AG04449 (cell line): ENCODE data around the gene GOLGA5.
"Not testable (repeated sequence)": the region's sequence is repeated elsewhere in the genome, so short reads cannot be mapped to it uniquely, and the experiment has no call there.

ENCODE experiments used
- CTCF ChIA-PET: fragments of 350-600 bp; formaldehyde crosslinking; extraction: SDS; loops from one replicate; lab custom pipeline; 2021; ENCODE audit warnings: antibody characterized with exemption; lab: Yijun Ruan, JAX
- POLR2A ChIA-PET: fragments of 400-600, 350-600 bp; formaldehyde crosslinking; extraction: SDS; loops from one replicate; lab custom pipeline; 2020; ENCODE audit warnings: antibody characterized with exemption, inconsistent platforms; lab: Yijun Ruan, JAX
- DNase-seq: peaks from one replicate; pipeline ENCODE4 v3.0.0-alpha.2; 2010; ENCODE audit warnings: low read depth, low spot score
- H3K4me3 ChIP-seq: 2 replicates; pipeline ENCODE4 v1.5.1; 2011; ENCODE audit warnings: low read depth, mild to moderate bottlenecking, control low read depth, low read length
- TF ChIP-seq, protein P1 (sequence below): IDR thresholded peaks from one replicate; pipeline ENCODE4 v1.5.1; 2011; ENCODE audit warnings: mild to moderate bottlenecking, moderate library complexity, low read length, control low read depth, inconsistent platforms; ENCODE audit not compliant: insufficient read depth; ENCODE audit errors: missing control alignments

Gene GOLGA5

DNA sequence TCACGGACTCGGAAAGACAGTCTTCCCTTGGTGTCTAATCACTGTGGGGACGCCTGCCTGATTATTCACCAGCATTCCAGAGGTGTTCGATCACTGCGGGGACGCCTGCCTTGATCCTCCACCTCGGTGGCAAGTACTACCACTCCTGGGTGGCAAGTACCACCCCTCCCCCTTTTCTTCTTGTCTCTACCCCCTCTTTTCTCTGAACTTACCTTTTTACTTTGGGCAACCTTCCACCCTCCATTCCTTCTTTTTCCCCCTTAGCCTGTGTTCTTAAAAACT, 33.6 kb upstream of the GOLGA5 start:
- ChIA-PET POLR2A (interaction anchor here (1.8 kb wide), 1 partner anchor 12 kb away, joined by 14 read pairs; the partner anchor contains the start of gene LGMN), CTCF (interaction anchor here (1.8 kb wide), 1 partner anchor 74 kb away, joined by 6 read pairs; no protein-coding TSS in a partner anchor)
- no peak for DNase-seq
- no peak overlapping the region for H3K4me3 ChIP-seq
- TF ChIP-seq, protein P1, sequence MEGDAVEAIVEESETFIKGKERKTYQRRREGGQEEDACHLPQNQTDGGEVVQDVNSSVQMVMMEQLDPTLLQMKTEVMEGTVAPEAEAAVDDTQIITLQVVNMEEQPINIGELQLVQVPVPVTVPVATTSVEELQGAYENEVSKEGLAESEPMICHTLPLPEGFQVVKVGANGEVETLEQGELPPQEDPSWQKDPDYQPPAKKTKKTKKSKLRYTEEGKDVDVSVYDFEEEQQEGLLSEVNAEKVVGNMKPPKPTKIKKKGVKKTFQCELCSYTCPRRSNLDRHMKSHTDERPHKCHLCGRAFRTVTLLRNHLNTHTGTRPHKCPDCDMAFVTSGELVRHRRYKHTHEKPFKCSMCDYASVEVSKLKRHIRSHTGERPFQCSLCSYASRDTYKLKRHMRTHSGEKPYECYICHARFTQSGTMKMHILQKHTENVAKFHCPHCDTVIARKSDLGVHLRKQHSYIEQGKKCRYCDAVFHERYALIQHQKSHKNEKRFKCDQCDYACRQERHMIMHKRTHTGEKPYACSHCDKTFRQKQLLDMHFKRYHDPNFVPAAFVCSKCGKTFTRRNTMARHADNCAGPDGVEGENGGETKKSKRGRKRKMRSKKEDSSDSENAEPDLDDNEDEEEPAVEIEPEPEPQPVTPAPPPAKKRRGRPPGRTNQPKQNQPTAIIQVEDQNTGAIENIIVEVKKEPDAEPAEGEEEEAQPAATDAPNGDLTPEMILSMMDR = no peak

DNA sequence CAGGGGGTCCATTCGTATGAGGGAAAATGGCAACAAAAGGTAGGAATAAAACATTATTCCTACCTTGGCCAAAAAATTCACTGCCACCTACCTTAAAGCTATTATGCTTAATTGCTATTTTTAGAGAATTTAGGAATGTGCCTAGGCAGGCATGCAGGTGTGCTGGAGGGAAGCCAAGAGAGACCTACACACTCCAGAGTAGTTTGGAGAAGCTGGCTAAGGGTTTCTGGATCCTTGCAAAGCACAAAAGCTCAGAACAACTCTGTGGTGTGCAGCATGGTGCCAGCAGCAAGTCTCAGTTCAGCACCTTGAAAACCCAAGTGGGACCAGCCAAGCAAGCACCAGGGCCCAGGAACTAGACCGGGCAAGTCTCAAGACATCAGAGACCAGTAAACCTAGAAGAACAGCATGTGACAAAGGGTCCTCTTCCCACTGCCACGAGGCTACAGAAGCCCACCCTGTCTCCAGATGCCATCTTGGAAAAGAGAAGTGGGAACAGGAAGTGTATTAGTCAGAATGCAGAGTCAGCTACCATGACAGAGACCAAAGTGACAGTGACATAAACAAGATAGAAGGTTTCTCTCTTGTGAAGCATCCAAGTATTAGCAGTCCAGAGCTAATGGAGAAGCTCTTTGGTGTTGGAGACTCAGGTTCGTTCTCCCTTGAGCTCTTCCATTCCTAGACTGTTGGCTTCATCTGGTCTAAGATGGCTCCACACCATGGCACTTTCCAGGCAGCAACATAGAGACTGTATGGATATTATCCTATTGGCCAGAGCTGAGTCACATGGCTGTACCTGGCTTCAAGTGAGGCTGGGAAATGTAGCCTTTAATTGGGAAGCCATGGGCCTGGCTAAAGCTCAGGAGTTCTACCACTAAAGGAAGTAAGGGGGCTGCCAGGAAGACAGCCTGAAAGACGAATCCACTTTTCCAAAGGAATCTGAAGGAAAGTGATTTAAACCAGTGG, 30.2 kb upstream of the GOLGA5 start:
- DNase-seq, H3K4me3 ChIP-seq, POLR2A ChIA-PET: not testable (repeated sequence)
- CTCF ChIA-PET = interaction anchor here (1.2 kb wide), 1 partner anchor 73 kb away, joined by 4 read pairs; no protein-coding TSS in a partner anchor

DNA sequence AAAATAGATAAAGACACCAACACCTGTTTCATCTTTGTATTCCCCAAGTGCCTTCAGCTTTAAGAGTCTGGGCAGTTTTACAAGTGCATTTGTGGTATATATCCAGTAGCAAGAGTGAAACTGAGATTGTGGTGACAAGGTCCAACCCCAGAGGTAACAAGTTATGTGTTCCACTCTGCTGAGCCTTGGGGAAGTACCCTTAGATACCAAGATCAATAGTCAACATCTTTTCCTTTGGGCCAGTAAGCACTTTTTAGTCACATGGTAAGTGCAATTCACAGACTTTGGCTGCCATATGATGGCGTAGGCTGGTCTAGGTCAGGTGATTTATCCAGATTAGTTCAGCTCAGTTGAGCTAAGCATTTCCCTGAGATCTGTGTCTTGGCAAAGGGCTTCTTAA, 25.9 kb upstream of the GOLGA5 start:
- POLR2A ChIA-PET = not testable (repeated sequence)

DNA sequence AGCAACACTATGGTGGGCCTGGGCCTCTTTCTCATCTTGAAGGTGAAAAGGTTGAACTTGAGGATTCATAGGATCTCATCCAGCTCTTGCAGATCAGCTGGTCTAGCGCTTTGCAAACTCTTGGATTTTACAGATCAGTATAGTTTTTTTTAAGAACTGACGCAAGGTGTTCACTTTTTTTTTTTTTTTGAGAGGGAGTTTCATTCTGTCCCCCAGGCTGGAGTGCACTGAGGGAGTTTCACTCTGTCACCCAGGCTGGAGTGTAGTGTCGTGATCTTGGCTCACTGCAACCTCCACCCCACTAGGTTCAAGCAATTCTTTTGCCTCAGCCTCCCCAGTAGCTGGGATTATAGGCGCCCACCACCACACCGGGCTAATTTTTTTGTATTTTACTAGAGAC, 25.3 kb upstream of the GOLGA5 start:
- TF ChIP-seq, protein P1 = no peak
- no peak for DNase-seq
- ChIA-PET POLR2A (no interaction called here), CTCF (interaction anchor here (1.3 kb wide), 1 partner anchor 82 kb away, joined by 4 read pairs; no protein-coding TSS in a partner anchor)
- no peak overlapping the region for H3K4me3 ChIP-seq

More for the DNA sequence above, 25.9 kb upstream of the GOLGA5 start:
- DNase-seq, H3K4me3 ChIP-seq: not testable (repeated sequence)
- CTCF ChIA-PET = interaction anchor here (0.8 kb wide), 1 partner anchor 13 kb away, joined by 4 read pairs; no protein-coding TSS in a partner anchor

DNA sequence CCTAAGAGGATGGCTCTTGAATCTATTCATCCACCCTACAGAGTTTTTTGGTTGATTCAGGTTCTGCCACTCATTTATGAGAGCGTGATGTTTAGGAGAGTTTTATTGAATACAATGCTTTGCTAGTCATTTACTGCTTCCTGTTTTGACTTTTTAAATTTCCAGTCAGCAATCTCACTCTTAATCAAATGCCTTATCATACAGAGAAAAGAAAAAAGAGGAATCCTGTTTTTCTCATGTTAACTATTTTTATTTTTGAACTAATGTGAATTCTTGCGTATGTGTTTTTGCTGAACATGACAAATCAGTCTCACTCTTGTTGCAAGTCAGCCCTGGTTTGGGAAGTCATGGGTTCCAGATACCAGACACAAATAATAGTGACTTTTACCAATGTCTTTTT, 23.6 kb upstream of the GOLGA5 start:
- TF ChIP-seq, protein P1 = no peak
- DNase-seq = no peak
- ChIA-PET CTCF (no interaction called here), POLR2A (no interaction called here)
- H3K4me3 ChIP-seq = no peak overlapping the region

DNA sequence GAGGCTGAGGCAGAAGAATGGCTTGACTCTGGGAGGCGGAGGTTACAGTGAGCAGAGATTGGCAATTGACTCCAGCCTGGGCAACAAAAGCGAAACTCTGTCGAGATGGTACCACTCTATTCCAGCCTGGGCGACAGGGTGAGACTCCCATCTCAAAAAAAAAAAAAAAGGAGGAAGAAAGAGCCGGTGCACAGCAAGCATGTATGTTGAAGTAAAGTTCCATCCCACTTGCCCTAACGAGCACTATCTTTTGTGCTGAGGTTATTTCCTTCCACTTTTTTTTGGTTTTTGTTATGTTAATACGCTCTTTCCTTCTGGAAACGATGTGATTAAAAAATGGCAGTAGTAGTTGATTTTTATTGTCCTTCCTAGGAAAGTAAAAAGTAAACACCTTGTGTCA, 19.5 kb upstream of the GOLGA5 start:
- ChIA-PET POLR2A (no interaction called here), CTCF (no interaction called here)
- H3K4me3 ChIP-seq = no peak overlapping the region
- TF ChIP-seq, protein P1 = no peak
- DNase-seq = no peak

DNA sequence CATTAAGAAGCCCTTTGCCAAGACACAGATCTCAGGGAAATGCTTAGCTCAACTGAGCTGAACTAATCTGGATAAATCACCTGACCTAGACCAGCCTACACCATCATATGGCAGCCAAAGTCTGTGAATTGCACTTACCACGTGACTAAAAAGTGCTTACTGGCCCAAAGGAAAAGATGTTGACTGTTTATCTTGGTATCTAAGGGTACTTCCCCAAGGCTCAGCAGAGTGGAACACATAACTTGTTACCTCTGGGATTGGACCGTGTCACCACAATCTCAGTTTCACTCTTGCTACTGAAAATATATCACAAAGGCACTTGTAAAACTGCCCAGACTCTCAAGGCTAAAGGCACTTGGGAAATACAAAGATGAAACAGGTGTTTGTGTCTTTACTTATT, 18.8 kb upstream of the GOLGA5 start:
- H3K4me3 ChIP-seq, DNase-seq, POLR2A ChIA-PET: not testable (repeated sequence)
- CTCF ChIA-PET = interaction anchor here (1.7 kb wide), 1 partner anchor 89 kb away, joined by 7 read pairs; no protein-coding TSS in a partner anchor

DNA sequence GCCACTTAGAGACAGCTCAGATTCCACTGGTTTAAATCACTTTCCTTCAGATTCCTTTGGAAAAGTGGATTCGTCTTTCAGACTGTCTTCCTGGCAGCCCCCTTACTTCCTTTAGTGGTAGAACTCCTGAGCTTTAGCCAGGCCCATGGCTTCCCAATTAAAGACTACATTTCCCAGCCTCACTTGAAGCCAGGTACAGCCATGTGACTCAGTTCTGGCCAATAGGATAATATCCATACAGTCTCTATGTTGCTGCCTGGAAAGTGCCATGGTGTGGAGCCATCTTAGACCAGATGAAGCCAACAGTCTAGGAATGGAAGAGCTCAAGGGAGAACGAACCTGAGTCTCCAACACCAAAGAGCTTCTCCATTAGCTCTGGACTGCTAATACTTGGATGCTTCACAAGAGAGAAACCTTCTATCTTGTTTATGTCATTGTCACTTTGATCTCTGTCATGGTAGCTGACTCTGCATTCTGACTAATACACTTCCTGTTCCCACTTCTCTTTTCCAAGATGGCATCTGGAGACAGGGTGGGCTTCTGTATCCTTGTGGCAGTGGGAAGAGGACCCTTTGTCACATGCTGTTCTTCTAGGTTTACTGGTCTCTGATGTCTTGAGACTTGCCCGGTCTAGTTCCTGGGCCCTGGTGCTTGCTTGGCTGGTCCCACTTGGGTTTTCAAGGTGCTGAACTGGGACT, 15.1 kb upstream of the GOLGA5 start:
- H3K4me3 ChIP-seq, POLR2A ChIA-PET, DNase-seq: not testable (repeated sequence)
- CTCF ChIA-PET = interaction anchor here (1.2 to 15.2 kb wide), 3 partner anchors 64 to 92 kb away, joined by 3 to 402 read pairs (median 3); no protein-coding TSS in a partner anchor
